Psoas muscle (tissue), 8 donors: ENCODE data around the gene COL12A1. TPM values are rescaled to one million over a fixed set of nuclear protein-coding genes. Genes with fewer than 3 reads are reported as not detected.
A peak's percentile ranks its signal among the peaks of the same experiment; 100 is the strongest.

Experiments
- ATAC-seq, 4 donors: fragments of 200-7000 bp; cut with Tn5 transposase; one replicate each; pipeline ENCODE4 v1.9.1; 2020; ENCODE audit warnings: moderate library complexity in 3 of 4, mild to moderate bottlenecking in 2 of 4
- DNase-seq, 2 donors: peaks; one replicate each; pipeline ENCODE4 v3.0.0-alpha.2; 2020
- H3K27ac ChIP-seq: fragments of 200-600 bp; one replicate; pipeline ENCODE4 v1.8.0; 2022
- H3K27me3 ChIP-seq, 3 donors: fragments of 200-600 bp in 1 of 3; one replicate each; pipeline versions ENCODE4 v1.6.1 to v1.8.0; 2013 to 2022; ENCODE audit warnings: low read length in 2 of 3, mild to moderate bottlenecking in 2 of 3, moderate library complexity in 1 of 3; ENCODE audit not compliant: insufficient read depth in 3 of 3
- H3K36me3 ChIP-seq, 2 donors: fragments of 200-600 bp in 1 of 2; one replicate each; pipeline versions ENCODE4 v1.6.1 to v1.8.0; 2013 to 2022; ENCODE audit warnings: low read depth in 1 of 2, mild to moderate bottlenecking in 1 of 2, moderate library complexity in 1 of 2; ENCODE audit not compliant: insufficient read depth in 1 of 2
- H3K4me1 ChIP-seq: fragments of 200-600 bp; one replicate; pipeline ENCODE4 v1.8.0; 2022
- H3K4me3 ChIP-seq: fragments of 200-600 bp; one replicate; pipeline ENCODE4 v1.8.0; 2022; ENCODE audit warnings: mild to moderate bottlenecking
- H3K9me3 ChIP-seq: fragments of 200-600 bp; one replicate; pipeline ENCODE4 v1.8.0; 2022
- WGBS, 3 donors: extraction: QIAGEN DNeasy Blood & Tissue Kit; methylation state at CpG; one replicate each; pipeline versions ENCODE4 v1.1.6 to v1.1.7; 2013; 5-methylcytosine and 5-hydroxymethylcytosine counted together
- intact Hi-C, 2 donors: fragments of 100-400 bp; cut with DNase I; formaldehyde crosslinking; loops; one replicate each; pipeline versions ENCODE4 v1.11.0 to v1.14.2; 2022
- polyA plus RNA-seq, 3 donors: library from polyadenylated mRNA; stranded (reverse); fragments of 200-250 nt; gene quantifications; one replicate each; pipeline ENCODE4 v1.2.3, GENCODE V29; 2013
- total RNA-seq, 4 donors: library from RNA; stranded (reverse); fragmentation: NEBNext Ultra II Directional in 2 of 4; extraction: Animal tissue kit (Norgen Biotek cat#: 25700) in 2 of 4; gene quantifications; one replicate each; pipeline versions ENCODE4 v1.2.1 to v1.2.4, GENCODE V29; 2021 to 2023
- TF ChIP-seq, protein P1 (sequence below): fragments of 200-600 bp; IDR thresholded peaks from one replicate; pipeline ENCODE4 v1.8.0; 2022; ENCODE audit warnings: antibody characterized with exemption
- donor health status: healthy with polysubstance abuse.
- donor health status: DM: no; HTN: no; CAD: no; lungs with moderate emphysema.
- donor health status: Bipolar disorder and iron deficiency.
- donor health status: healthy.
- donor health status: DM: yes; HTN: yes; CAD: no.
- donor health status: DM: no; HTN: no; CAD: no.
- donor health status: DM: no; HTN: no; CAD: no.
- donor health status: DM: yes; HTN: yes; CAD: no.

Gene COL12A1
- total and polyA plus RNA-seq, 7 donors, result 2.7 to 23.2 (median 5.9) TPM

DNA sequence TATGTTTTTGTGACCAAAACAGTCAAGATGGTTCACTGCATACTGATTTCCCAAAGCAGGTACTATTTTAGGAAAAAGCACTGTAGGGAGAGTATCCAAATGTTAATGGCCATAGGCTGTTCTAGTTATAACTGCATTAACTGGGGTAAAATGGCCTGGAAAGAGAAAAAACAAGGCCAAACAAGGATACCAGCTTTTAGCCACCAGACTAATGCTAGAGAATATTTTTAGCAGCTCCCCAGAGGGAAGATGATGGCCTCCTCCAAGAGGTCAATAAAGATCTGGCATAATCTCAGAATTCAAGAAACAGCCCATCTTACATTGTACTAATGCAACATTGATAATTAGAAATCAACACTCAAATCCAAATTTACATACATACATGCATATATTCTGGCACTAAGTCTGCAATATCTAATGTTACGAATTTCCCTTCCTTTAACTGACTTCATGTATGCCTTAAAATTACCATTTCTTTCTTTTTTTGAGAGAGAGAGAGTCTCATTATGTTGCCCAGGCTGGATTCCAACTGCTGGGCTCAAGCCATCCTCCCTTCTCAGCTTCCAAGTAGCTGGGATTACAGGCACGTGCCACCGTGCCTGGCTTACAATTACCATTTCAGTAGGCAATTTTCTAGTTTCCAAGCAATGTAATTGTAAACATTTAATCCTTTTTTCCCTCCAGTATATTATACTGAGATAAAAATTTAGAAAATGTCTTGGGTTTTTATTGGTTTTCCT, 28.4 kb upstream of the COL12A1 start:
- peaks cover 12% of the 10 kb centered on the region for H3K4me1 ChIP-seq
- intact Hi-C loops, result no loop called here
- no peaks in the 10 kb centered on the region for H3K9me3 ChIP-seq
- no peak overlapping the region for H3K27ac ChIP-seq
- WGBS, 3 donors, result 27 to 38% (median 29%) methylated on average over 3 of the region's 3 CpGs
- DNase-seq (no peak), ATAC-seq (no peak)
- peaks cover 0 to 38% of the 10 kb centered on the region in 2 donors for H3K36me3 ChIP-seq
- H3K27me3 ChIP-seq, result no peaks in the 10 kb centered on the region
- TF ChIP-seq, protein P1, sequence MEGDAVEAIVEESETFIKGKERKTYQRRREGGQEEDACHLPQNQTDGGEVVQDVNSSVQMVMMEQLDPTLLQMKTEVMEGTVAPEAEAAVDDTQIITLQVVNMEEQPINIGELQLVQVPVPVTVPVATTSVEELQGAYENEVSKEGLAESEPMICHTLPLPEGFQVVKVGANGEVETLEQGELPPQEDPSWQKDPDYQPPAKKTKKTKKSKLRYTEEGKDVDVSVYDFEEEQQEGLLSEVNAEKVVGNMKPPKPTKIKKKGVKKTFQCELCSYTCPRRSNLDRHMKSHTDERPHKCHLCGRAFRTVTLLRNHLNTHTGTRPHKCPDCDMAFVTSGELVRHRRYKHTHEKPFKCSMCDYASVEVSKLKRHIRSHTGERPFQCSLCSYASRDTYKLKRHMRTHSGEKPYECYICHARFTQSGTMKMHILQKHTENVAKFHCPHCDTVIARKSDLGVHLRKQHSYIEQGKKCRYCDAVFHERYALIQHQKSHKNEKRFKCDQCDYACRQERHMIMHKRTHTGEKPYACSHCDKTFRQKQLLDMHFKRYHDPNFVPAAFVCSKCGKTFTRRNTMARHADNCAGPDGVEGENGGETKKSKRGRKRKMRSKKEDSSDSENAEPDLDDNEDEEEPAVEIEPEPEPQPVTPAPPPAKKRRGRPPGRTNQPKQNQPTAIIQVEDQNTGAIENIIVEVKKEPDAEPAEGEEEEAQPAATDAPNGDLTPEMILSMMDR, result no peak
- H3K4me3 ChIP-seq, result no peak overlapping the region

DNA sequence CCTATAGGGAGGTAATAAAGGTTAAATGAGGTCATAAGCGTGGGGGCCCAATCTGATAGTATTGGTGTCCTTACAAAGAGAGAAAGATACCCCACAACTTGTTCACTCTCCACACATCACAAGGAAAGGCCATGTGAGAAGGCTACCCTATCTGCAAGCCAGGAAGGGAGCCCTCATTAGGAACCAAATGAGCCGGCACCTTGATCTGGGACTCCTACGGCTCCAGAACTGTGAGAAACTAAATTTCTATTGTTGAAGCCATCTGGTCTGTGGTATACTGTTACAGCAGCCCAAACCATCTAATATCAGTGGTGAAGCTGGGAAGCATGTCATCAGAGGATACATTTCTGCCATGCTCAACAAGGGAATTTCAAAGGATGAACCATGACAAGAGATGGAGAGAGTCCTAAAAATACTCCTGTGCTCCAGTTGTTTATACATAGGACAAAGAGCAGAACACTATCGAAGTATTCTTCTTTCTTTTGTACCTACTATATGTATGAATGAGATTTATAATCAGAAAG, 27.3 kb upstream of the COL12A1 start:
- Histone ChIP-seq H3K4me3 (no peak overlapping the region), H3K9me3 (no peaks in the 10 kb centered on the region), H3K4me1 (peaks cover 12% of the 10 kb centered on the region), H3K36me3 (peaks cover 0 to 27% of the 10 kb centered on the region in 2 donors), H3K27ac (no peak overlapping the region), H3K27me3 (no peaks in the 10 kb centered on the region)
- no peak for ATAC-seq
- intact Hi-C loops, result no loop called here
- DNase-seq, result no peak
- WGBS, 3 donors, result 55 to 61% (median 58%) methylated on average over 4 of the region's 4 CpGs
- TF ChIP-seq, protein P1, result no peak

DNA sequence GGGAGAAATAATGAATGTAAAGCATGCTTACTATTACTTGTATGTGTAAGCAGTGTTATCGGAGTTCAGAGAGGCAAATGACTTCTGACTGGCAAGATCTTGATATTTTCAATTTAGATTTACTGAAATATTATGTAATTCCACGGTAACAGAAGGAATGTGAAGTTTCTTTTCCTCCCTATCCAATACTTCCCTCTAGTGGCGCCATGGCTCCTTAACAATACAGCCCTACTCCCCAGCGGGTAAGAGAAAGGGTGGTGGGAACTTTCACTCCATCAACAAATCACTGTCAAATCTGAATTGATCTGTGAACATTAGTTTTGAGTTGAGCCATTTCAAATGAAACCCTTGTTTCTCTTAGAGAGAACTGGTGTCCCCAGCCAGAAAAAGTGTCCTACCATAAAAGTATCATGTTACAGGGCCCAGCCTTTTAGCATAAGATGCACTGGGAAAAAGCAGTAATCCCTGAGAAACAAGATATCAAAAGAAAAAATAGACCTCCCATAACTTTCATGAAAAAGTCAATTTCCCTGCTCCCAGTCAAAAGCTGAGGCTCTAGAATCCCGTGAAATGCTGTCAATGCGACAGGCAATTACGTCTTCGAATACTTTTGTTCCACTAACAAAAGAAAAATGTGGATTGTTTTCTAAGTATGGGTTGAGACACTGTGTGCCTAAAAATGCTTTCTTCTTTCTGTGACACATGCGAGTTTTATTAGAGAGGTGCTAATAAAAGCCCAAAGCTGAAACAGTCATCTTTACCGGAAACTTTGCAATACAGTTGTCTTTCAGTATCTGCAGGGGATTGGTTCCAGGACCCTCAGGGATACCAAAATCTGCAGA, 24.9 kb upstream of the COL12A1 start:
- TF ChIP-seq, protein P1, result peak; percentile 56
- H3K36me3 ChIP-seq, result peaks cover 0 to 2% of the 10 kb centered on the region in 2 donors
- H3K4me1 ChIP-seq, result peaks cover 12% of the 10 kb centered on the region
- intact Hi-C loops, result no loop called here
- H3K4me3 ChIP-seq, result no peak overlapping the region
- H3K27me3 ChIP-seq, result no peaks in the 10 kb centered on the region
- H3K9me3 ChIP-seq, result no peaks in the 10 kb centered on the region
- peak in 2 of 4 donors; percentile 37 to 65 for ATAC-seq
- no peak for DNase-seq
- no peak overlapping the region for H3K27ac ChIP-seq
- WGBS, 3 donors, result 59 to 69% (median 65%) methylated on average over 10 of the region's 10 CpGs

DNA sequence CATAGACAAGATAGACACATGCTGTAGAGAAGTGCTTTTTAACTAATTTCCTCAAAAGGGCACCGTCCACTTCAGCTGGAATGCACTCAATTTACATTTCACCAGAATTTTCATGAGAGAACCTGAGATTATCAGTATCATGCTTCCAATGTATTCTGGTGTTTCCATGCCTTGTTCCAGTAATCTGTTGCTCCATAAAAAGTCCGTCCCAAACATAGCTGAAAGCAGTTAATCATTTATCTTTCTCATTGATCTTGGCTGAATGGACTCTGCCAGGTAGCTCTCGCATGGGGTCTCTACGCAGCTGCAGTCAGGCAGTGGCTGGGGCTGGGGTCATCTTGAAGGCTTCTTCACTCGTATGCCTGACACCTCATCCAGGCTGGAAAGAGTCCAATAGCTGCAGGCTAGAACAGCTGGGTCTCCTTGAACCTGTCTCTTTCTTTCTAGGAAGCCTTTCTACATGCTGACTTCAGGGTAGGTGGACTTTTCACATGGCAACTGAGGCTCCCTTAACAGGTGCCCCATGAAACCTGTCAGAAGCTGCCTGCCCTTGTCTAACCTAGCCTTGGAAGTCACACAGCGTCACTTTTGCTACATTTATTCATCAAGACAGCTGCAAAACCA, 18.6 kb upstream of the COL12A1 start:
- intact Hi-C loops, result no loop called here
- Histone ChIP-seq H3K9me3 (no peaks in the 10 kb centered on the region), H3K4me1 (no peaks in the 10 kb centered on the region), H3K36me3 (no peaks in the 10 kb centered on the region), H3K27ac (no peak overlapping the region), H3K4me3 (no peak overlapping the region), H3K27me3 (peaks cover 0 to 1% (median 0%) of the 10 kb centered on the region in 3 donors)
- TF ChIP-seq, protein P1, result no peak
- DNase-seq, result no peak
- ATAC-seq, result no peak
- 67 to 74% (median 69%) methylated on average over 6 of the region's 6 CpGs for WGBS, 3 donors
